Measurements from ENCODE around the gene GPR39.

DNA sequence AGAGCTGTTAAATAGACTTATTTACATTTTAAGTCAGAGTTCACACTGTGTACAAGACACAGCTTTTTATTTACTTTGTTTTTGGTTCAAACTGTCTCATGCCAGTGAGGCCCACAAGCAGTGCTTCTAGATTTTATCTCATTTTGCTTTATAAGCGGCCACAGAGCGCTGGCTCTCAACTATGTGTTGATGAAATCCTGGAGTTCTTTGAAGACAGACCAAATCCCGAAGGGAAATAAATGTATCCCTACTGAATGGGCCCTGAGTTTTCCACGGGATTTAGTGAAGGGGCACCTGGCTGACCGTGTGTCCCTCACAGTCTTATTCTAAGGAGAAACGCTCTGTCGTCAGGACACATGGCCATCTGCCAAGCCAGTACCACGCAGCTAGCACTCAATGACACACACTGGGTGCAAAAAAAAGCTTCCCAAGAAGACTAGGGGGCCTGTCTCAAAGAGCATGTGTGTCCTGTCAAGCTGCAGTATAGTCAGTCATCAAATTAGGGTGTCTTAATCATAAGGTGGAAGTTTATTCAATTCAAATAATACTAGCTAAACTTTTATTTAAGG, 230.0 kb downstream of the GPR39 start:
- TF ChIP-seq POLR2A (IDR thresholded peaks at IDR 0.05; ENCODE audit: low read depth, low read length) (no peak), EZH2 (IDR thresholded peaks at IDR 0.05; ENCODE audit: borderline replicate concordance, low read depth, low read length, severe bottlenecking) (no peak), MYC (IDR thresholded peaks at IDR 0.05; ENCODE audit: low read depth, low read length) (no peak), FOS (IDR thresholded peaks at IDR 0.05; ENCODE audit: borderline replicate concordance, insufficient read depth, low read length) (no peak), POLR2AphosphoS5 (IDR thresholded peaks at IDR 0.05; ENCODE audit: insufficient read depth, low read depth, low read length) (no peak)
- TF ChIP-seq, protein P1, sequence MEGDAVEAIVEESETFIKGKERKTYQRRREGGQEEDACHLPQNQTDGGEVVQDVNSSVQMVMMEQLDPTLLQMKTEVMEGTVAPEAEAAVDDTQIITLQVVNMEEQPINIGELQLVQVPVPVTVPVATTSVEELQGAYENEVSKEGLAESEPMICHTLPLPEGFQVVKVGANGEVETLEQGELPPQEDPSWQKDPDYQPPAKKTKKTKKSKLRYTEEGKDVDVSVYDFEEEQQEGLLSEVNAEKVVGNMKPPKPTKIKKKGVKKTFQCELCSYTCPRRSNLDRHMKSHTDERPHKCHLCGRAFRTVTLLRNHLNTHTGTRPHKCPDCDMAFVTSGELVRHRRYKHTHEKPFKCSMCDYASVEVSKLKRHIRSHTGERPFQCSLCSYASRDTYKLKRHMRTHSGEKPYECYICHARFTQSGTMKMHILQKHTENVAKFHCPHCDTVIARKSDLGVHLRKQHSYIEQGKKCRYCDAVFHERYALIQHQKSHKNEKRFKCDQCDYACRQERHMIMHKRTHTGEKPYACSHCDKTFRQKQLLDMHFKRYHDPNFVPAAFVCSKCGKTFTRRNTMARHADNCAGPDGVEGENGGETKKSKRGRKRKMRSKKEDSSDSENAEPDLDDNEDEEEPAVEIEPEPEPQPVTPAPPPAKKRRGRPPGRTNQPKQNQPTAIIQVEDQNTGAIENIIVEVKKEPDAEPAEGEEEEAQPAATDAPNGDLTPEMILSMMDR (IDR thresholded peaks at IDR 0.05; ENCODE audit: extremely low read depth in 1 of 2, insufficient read depth in 1 of 2, low read depth in 1 of 2, low read length in 2 of 2) = no peak
